Thyroid gland (tissue), 4 donors: ENCODE data around the gene TBC1D23. TPM values are rescaled to one million over a fixed set of nuclear protein-coding genes. Genes with fewer than 3 reads are reported as not detected.
"Not testable (repeated sequence)": the region's sequence is repeated elsewhere in the genome, so short reads cannot be mapped to it uniquely, and the experiment has no call there.

Source experiments
- DNase-seq, 2 donors: peaks; one replicate each; pipeline ENCODE4 v3.0.0-alpha.2; 2019
- H3K27ac ChIP-seq, 3 donors: fragments of 200-600 bp; sonication (generic); 1 replicate in 2 of 3; 2 replicates in 1 of 3; pipeline ENCODE4 v1.5.1; 2016 to 2019; ENCODE audit warnings: mild to moderate bottlenecking in 1 of 3, moderate library complexity in 1 of 3
- H3K27me3 ChIP-seq: fragments of 200-600 bp; sonication (generic); one replicate; pipeline ENCODE4 v1.5.1; 2019
- H3K36me3 ChIP-seq, 2 donors: fragments of 200-600 bp; sonication (generic); one replicate each; pipeline ENCODE4 v1.5.1; 2016 to 2019
- H3K4me1 ChIP-seq, 2 donors: fragments of 200-600 bp; sonication (generic); one replicate each; pipeline ENCODE4 v1.5.1; 2017 to 2019
- H3K4me3 ChIP-seq, 3 donors: fragments of 200-600 bp; sonication (generic); replicated peaks in 1 of 3; 1 replicate in 2 of 3; 2 replicates in 1 of 3; pipeline ENCODE4 v1.5.1; 2016; ENCODE audit warnings: mild to moderate bottlenecking in 1 of 3
- H3K9me3 ChIP-seq: fragments of 200-600 bp; sonication (generic); one replicate; pipeline ENCODE4 v1.5.1; 2017
- CTCF ChIP-seq, 6 experiments: fragments of 200-600 bp in 3 of 6; fragments of 450-650 bp in 3 of 6; sonication (generic) in 3 of 6; IDR thresholded peaks; one replicate each; pipeline ENCODE4 v1.5.1; 2016 to 2019; ENCODE audit warnings: antibody characterized with exemption in 6 of 6, mild to moderate bottlenecking in 2 of 6, inconsistent platforms in 1 of 6, moderate library complexity in 1 of 6
- POLR2A ChIP-seq, 2 donors: fragments of 450-650 bp; IDR thresholded peaks; one replicate each; pipeline ENCODE4 v1.6.1; 2017; ENCODE audit warnings: antibody characterized with exemption in 2 of 2, mild to moderate bottlenecking in 2 of 2, moderate library complexity in 1 of 2
- WGBS, 2 donors: methylation state at CpG; one replicate each; pipeline ENCODE4 v1.1.5; 2017; 5-methylcytosine and 5-hydroxymethylcytosine counted together
- intact Hi-C: fragments of 100-400 bp; cut with DNase I; formaldehyde crosslinking; loops from one replicate; pipeline ENCODE4 v1.15.1; 2023
- total RNA-seq, 4 donors: library from RNA; depleted of rRNA; stranded (reverse); fragments of >200 nt; gene quantifications; one replicate each; pipeline ENCODE4 v1.2.3, GENCODE V29; 2016

The TBC1D23 gene
- total RNA-seq, 4 donors from 2014 or later: 35.9 to 104 (median 63.7) TPM

GRCh38 chr3:100230710-100231109 lies 30.1 kb upstream of the TBC1D23 start:
- 94 to 96% methylated on average over 3 of the region's 3 CpGs for WGBS, 2 donors
- no peaks in the 10 kb centered on the region for H3K27me3 ChIP-seq
- no peak overlapping the region for H3K4me3 ChIP-seq
- H3K4me1 ChIP-seq: no peaks in the 10 kb centered on the region
- intact Hi-C loops: no loop called here
- TF ChIP-seq POLR2A (IDR thresholded peaks at IDR 0.05) (no peak), CTCF (IDR thresholded peaks at IDR 0.05) (no peak)
- H3K9me3 ChIP-seq: no peaks in the 10 kb centered on the region
- H3K27ac ChIP-seq: no peak overlapping the region
- DNase-seq: no peak
- no peaks in the 10 kb centered on the region for H3K36me3 ChIP-seq

- no peaks in the 10 kb centered on the region for H3K4me1 ChIP-seq
- TF ChIP-seq CTCF (IDR thresholded peaks at IDR 0.05) (no peak), POLR2A (IDR thresholded peaks at IDR 0.05) (no peak)
- no peak for DNase-seq
- intact Hi-C loops: no loop called here
- H3K27ac ChIP-seq: no peak overlapping the region
- no peak overlapping the region for H3K4me3 ChIP-seq
- no peaks in the 10 kb centered on the region for H3K27me3 ChIP-seq
- 89 to 95% methylated on average over 2 of the region's 2 CpGs for WGBS, 2 donors
- H3K9me3 ChIP-seq: no peaks in the 10 kb centered on the region
- H3K36me3 ChIP-seq: no peaks in the 10 kb centered on the region
These were observed 29.1 kb upstream of the TBC1D23 start for GRCh38 chr3:100231668-100232067.

GRCh38 chr3:100234364-100234763 lies 26.4 kb upstream of the TBC1D23 start:
- no peaks in the 10 kb centered on the region for H3K36me3 ChIP-seq
- H3K4me3 ChIP-seq: no peak overlapping the region
- no peaks in the 10 kb centered on the region for H3K9me3 ChIP-seq
- H3K27ac ChIP-seq: no peak overlapping the region
- no peaks in the 10 kb centered on the region for H3K27me3 ChIP-seq
- DNase-seq: no peak
- no peaks in the 10 kb centered on the region for H3K4me1 ChIP-seq
- 84 to 91% methylated on average over 2 of the region's 2 CpGs for WGBS, 2 donors
- intact Hi-C loops: no loop called here
- no peak for TF ChIP-seq CTCF (IDR thresholded peaks at IDR 0.05)

GRCh38 chr3:100238599-100238998 lies 22.2 kb upstream of the TBC1D23 start:
- Histone ChIP-seq H3K4me1 (no peaks in the 10 kb centered on the region), H3K4me3 (no peak overlapping the region), H3K9me3 (no peaks in the 10 kb centered on the region), H3K36me3 (no peaks in the 10 kb centered on the region), H3K27me3 (no peaks in the 10 kb centered on the region), H3K27ac (no peak overlapping the region)
- 93 to 100% methylated on average over 1 of the region's 1 CpG for WGBS, 2 donors
- intact Hi-C loops: no loop called here
- DNase-seq: no peak
- TF ChIP-seq POLR2A (IDR thresholded peaks at IDR 0.05): no peak
- TF ChIP-seq CTCF (IDR thresholded peaks at IDR 0.05): no peak

- H3K27ac ChIP-seq, H3K4me1 ChIP-seq, intact Hi-C loops, H3K27me3 ChIP-seq, H3K36me3 ChIP-seq, H3K4me3 ChIP-seq, H3K9me3 ChIP-seq, DNase-seq: not testable (repeated sequence)
- 72 to 74% methylated on average over 1 of the region's 1 CpG for WGBS, 2 donors
These were observed 18.3 kb upstream of the TBC1D23 start for GRCh38 chr3:100242471-100242870.

GRCh38 chr3:100244264-100244663 lies 16.5 kb upstream of the TBC1D23 start:
- no peak overlapping the region for H3K27ac ChIP-seq
- H3K36me3 ChIP-seq: no peaks in the 10 kb centered on the region
- TF ChIP-seq CTCF (IDR thresholded peaks at IDR 0.05): no peak
- no peak for TF ChIP-seq POLR2A (IDR thresholded peaks at IDR 0.05)
- no peaks in the 10 kb centered on the region for H3K4me1 ChIP-seq
- no peaks in the 10 kb centered on the region for H3K27me3 ChIP-seq
- DNase-seq: no peak
- intact Hi-C loops: no loop called here
- H3K9me3 ChIP-seq: no peaks in the 10 kb centered on the region
- no peak overlapping the region for H3K4me3 ChIP-seq
